ENCODE measurements around the gene LSM3.

The LSM3 gene

DNA sequence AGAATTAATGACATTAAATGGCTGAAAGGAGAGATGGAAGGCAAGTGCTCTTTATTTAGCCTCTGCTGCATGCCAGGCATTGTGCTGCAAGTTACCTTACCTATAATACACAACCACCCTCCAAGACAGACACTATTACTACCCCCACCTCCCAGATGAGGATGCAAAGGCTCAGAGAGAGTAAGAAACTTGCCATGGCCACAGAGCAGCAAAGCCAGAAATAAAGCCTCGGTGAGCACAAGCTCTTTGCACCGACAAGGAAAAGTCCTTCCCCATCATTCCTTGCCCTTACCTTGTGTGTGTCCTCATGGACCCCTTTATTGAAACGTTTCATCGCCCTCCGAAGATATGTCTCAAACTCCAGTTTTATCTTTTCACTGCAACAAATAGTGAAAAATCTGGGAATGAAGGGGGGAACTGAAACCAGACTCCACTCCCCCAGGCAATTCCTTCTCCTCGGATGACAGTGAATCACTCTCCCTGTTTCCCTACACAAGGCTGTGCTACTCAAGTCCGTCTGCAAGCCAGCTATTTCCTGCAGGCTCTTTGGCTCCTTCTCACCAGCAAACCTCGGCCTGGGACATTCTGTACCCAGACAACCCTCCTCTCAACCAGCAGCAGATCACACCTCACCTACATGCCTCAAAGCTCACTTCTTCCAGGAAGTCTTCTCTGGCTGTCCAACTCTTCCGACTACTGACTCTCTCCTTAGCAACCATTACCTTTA is 11.6 kb upstream of the LSM3 start:
- TF ChIP-seq EZH2 (IDR thresholded peaks at IDR 0.05; ENCODE audit: borderline replicate concordance, low read length), result no peak
- TF ChIP-seq, protein P1, sequence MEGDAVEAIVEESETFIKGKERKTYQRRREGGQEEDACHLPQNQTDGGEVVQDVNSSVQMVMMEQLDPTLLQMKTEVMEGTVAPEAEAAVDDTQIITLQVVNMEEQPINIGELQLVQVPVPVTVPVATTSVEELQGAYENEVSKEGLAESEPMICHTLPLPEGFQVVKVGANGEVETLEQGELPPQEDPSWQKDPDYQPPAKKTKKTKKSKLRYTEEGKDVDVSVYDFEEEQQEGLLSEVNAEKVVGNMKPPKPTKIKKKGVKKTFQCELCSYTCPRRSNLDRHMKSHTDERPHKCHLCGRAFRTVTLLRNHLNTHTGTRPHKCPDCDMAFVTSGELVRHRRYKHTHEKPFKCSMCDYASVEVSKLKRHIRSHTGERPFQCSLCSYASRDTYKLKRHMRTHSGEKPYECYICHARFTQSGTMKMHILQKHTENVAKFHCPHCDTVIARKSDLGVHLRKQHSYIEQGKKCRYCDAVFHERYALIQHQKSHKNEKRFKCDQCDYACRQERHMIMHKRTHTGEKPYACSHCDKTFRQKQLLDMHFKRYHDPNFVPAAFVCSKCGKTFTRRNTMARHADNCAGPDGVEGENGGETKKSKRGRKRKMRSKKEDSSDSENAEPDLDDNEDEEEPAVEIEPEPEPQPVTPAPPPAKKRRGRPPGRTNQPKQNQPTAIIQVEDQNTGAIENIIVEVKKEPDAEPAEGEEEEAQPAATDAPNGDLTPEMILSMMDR (IDR thresholded peaks at IDR 0.05; ENCODE audit: low read length), result no peak
- H3K9me3 ChIP-seq (ENCODE audit: low read length), result peaks cover 3% of the 10 kb centered on the region; the same call in 1 of the 2 replicates
- peaks cover 97% of the 10 kb centered on the region for H3K36me3 ChIP-seq (ENCODE audit: insufficient read depth, low read length)
- H2AFZ ChIP-seq (ENCODE audit: low read length), result no peak overlapping the region
- no peaks in the 10 kb centered on the region for H4K20me1 ChIP-seq (ENCODE audit: insufficient read depth, low read length)
- no peaks in the 10 kb centered on the region for H3K27me3 ChIP-seq (ENCODE audit: insufficient read depth, low read length)
- no peak overlapping the region for H3K27ac ChIP-seq (ENCODE audit: low read depth, low read length, poor library complexity, severe bottlenecking)
- H3K9me2 ChIP-seq (ENCODE audit: low read depth, low read length), result no peaks in the 10 kb centered on the region
- no peaks in the 10 kb centered on the region for H3F3A ChIP-seq (ENCODE audit: insufficient read depth, low read length)
- H3K4me1 ChIP-seq (ENCODE audit: insufficient read depth, low read length, severe bottlenecking), result no peaks in the 10 kb centered on the region
- H3K4me2 ChIP-seq (ENCODE audit: low read length), result no peak overlapping the region
- H3K79me2 ChIP-seq (ENCODE audit: insufficient read depth, low read length), result no peaks in the 10 kb centered on the region
- H3K4me3 ChIP-seq (ENCODE audit: low read depth, low read length, poor library complexity, severe bottlenecking), result no peak overlapping the region
- H3K9ac ChIP-seq (ENCODE audit: low read length), result no peak overlapping the region

DNA sequence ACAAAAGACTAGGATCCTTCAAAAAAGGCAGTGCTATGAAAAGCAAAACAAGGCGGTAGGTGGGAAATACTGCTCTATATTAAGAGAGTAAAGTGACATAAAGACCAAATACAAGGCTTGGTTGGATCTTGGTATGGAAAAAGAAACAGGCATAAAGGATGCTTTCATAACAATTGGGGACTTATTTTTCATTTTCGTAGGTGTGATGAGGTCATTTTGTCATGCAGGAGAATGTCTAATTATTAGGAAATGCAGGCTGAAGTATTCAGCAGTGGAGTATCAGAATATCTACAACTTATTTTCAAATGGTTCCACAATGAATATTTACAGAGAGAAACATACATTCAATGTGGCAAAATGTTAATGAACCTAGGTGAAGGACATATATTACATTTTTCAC is 9.2 kb upstream of the LSM3 start:
- peaks cover 3% of the 10 kb centered on the region for H3K4me1 ChIP-seq (ENCODE audit: insufficient read depth, low read length, severe bottlenecking)
- peaks cover 86% of the 10 kb centered on the region for H3K36me3 ChIP-seq (ENCODE audit: insufficient read depth, low read length)
- H3K4me2 ChIP-seq (ENCODE audit: low read length), result no peak overlapping the region
- H4K20me1 ChIP-seq (ENCODE audit: insufficient read depth, low read length), result no peaks in the 10 kb centered on the region
- H3F3A ChIP-seq (ENCODE audit: insufficient read depth, low read length), result no peaks in the 10 kb centered on the region
- no peak overlapping the region for H3K9ac ChIP-seq (ENCODE audit: low read length)
- no peak overlapping the region for H3K4me3 ChIP-seq (ENCODE audit: low read depth, low read length, poor library complexity, severe bottlenecking)
- TF ChIP-seq, protein P1 (IDR thresholded peaks at IDR 0.05; ENCODE audit: low read length), result no peak
- TF ChIP-seq EZH2 (IDR thresholded peaks at IDR 0.05; ENCODE audit: borderline replicate concordance, low read length), result no peak
- H2AFZ ChIP-seq (ENCODE audit: low read length), result no peak overlapping the region
- no peak overlapping the region for H3K27ac ChIP-seq (ENCODE audit: low read depth, low read length, poor library complexity, severe bottlenecking)
- H3K9me2 ChIP-seq (ENCODE audit: low read depth, low read length), result no peaks in the 10 kb centered on the region
- no peaks in the 10 kb centered on the region for H3K9me3 ChIP-seq (ENCODE audit: low read length)
- 0 out of 2 replicates have a peak, but pooled peaks cover 3% of the 10 kb centered on the region for H3K79me2 ChIP-seq (ENCODE audit: insufficient read depth, low read length)
- no peaks in the 10 kb centered on the region for H3K27me3 ChIP-seq (ENCODE audit: insufficient read depth, low read length)

DNA sequence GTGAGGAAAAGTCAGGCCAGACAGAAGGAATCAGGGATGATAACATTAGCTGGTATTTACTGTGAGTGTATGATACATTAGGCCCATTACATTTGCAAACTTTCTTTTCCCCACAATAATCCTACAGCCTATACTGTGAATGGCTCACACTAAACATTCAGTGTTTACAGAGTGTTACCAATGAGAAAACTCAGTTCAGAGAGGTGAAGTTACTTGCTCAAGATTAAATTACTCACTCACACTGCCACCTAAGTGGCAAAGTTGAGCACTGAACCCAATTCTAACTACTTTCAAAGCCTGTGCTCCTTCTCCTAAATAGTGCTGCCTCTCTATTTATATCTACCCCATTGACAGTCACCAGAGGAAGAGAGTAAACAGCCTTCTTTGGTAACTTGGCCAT is 8.7 kb upstream of the LSM3 start:
- H3K36me3 ChIP-seq (ENCODE audit: insufficient read depth, low read length), result peaks cover 81% of the 10 kb centered on the region
- H3K4me2 ChIP-seq (ENCODE audit: low read length), result no peak overlapping the region
- no peak overlapping the region for H2AFZ ChIP-seq (ENCODE audit: low read length)
- no peak overlapping the region for H3K4me3 ChIP-seq (ENCODE audit: low read depth, low read length, poor library complexity, severe bottlenecking)
- H3K9me3 ChIP-seq (ENCODE audit: low read length), result no peaks in the 10 kb centered on the region
- H3F3A ChIP-seq (ENCODE audit: insufficient read depth, low read length), result no peaks in the 10 kb centered on the region
- no peak overlapping the region for H3K9ac ChIP-seq (ENCODE audit: low read length)
- H3K9me2 ChIP-seq (ENCODE audit: low read depth, low read length), result no peaks in the 10 kb centered on the region
- H4K20me1 ChIP-seq (ENCODE audit: insufficient read depth, low read length), result no peaks in the 10 kb centered on the region
- H3K4me1 ChIP-seq (ENCODE audit: insufficient read depth, low read length, severe bottlenecking), result peaks cover 7% of the 10 kb centered on the region
- no peaks in the 10 kb centered on the region for H3K27me3 ChIP-seq (ENCODE audit: insufficient read depth, low read length)
- 0 out of 2 replicates have a peak, but pooled peaks cover 7% of the 10 kb centered on the region for H3K79me2 ChIP-seq (ENCODE audit: insufficient read depth, low read length)
- TF ChIP-seq, protein P1 (IDR thresholded peaks at IDR 0.05; ENCODE audit: low read length), result no peak
- TF ChIP-seq EZH2 (IDR thresholded peaks at IDR 0.05; ENCODE audit: borderline replicate concordance, low read length), result no peak
- no peak overlapping the region for H3K27ac ChIP-seq (ENCODE audit: low read depth, low read length, poor library complexity, severe bottlenecking)

All from OCI-LY1 (cell line).